HepG2 (cell line): ENCODE data around the gene IPP. TPM values are rescaled to one million over a fixed set of nuclear protein-coding genes. Genes with fewer than 3 reads are reported as not detected.

Experiments
- ARHGAP35 ChIP-seq: sonication (generic); formaldehyde crosslinking; IDR thresholded peaks from 2 replicates; pipeline ENCODE4 v1.9.0; 2022; ENCODE audit warnings: mild to moderate bottlenecking, inconsistent platforms, moderate library complexity, missing genetic modification reagents, borderline replicate concordance
- CENPT ChIP-seq: sonication (generic); formaldehyde crosslinking; IDR thresholded peaks from 2 replicates; pipeline ENCODE4 v1.8.0; 2022; ENCODE audit warnings: low read depth, mild to moderate bottlenecking, moderate library complexity, missing genetic modification reagents
- GATAD2A ChIP-seq: IDR thresholded peaks from 2 replicates; pipeline ENCODE4 v1.6.1; 2016
- MEIS1 ChIP-seq: sonication (generic); formaldehyde crosslinking; IDR thresholded peaks from 2 replicates; pipeline ENCODE4 v1.9.0; 2021; ENCODE audit warnings: mild to moderate bottlenecking, missing genetic modification reagents, moderate library complexity, borderline replicate concordance
- MEIS2 ChIP-seq: sonication (generic); formaldehyde crosslinking; IDR thresholded peaks from 2 replicates; pipeline ENCODE4 v1.9.0; 2021; ENCODE audit warnings: mild to moderate bottlenecking, missing genetic modification reagents
- MTF1 ChIP-seq: sonication (generic); formaldehyde crosslinking; IDR thresholded peaks from 2 replicates; pipeline ENCODE4 v1.5.0; 2020; ENCODE audit warnings: missing genetic modification reagents
- PLSCR1 ChIP-seq: sonication (generic); formaldehyde crosslinking; IDR thresholded peaks from 2 replicates; pipeline ENCODE4 v1.5.0; 2020; ENCODE audit warnings: missing genetic modification reagents, mild to moderate bottlenecking, borderline replicate concordance
- RAD51 ChIP-seq: fragments of 450-650 bp; IDR thresholded peaks from 2 replicates; pipeline ENCODE4 v1.6.1; 2016; ENCODE audit warnings: borderline replicate concordance
- REXO4 ChIP-seq: sonication (generic); formaldehyde crosslinking; IDR thresholded peaks from 2 replicates; pipeline ENCODE4 v1.8.0; 2022; ENCODE audit warnings: missing genetic modification reagents, mild to moderate bottlenecking, borderline replicate concordance
- SNAPC2 ChIP-seq: sonication (generic); formaldehyde crosslinking; IDR thresholded peaks from 2 replicates; pipeline ENCODE4 v1.8.1; 2022; ENCODE audit warnings: mild to moderate bottlenecking, missing genetic modification reagents
- SP2 ChIP-seq: sonication (generic); formaldehyde crosslinking; IDR thresholded peaks from 2 replicates; pipeline ENCODE4 v1.5.1; 2020; ENCODE audit warnings: mild to moderate bottlenecking, missing genetic modification reagents
- TBX2 ChIP-seq: sonication (generic); formaldehyde crosslinking; IDR thresholded peaks from 2 replicates; pipeline ENCODE4 v1.5.0; 2020; ENCODE audit warnings: missing genetic modification reagents, mild to moderate bottlenecking, borderline replicate concordance
- ZNF207 ChIP-seq: fragments of 450-650 bp; IDR thresholded peaks from 2 replicates; pipeline ENCODE4 v1.6.1; 2016; ENCODE audit warnings: antibody characterized with exemption, borderline replicate concordance
- ZNF24 ChIP-seq: fragments of 450-650 bp; IDR thresholded peaks from 2 replicates; pipeline ENCODE4 v1.6.1; 2017; ENCODE audit warnings: antibody characterized with exemption, mild to moderate bottlenecking
- ZNF496 ChIP-seq: sonication (generic); formaldehyde crosslinking; IDR thresholded peaks from 2 replicates; pipeline ENCODE4 v1.8.1; 2023; ENCODE audit warnings: mild to moderate bottlenecking, moderate library complexity, missing genetic modification reagents; ENCODE audit not compliant: insufficient replicate concordance
- polyA plus RNA-seq, 8 experiments: library from polyadenylated mRNA; depleted of rRNA in 3 of 8; stranded (reverse) in 7 of 8; unstranded in 1 of 8; fragments of >200 nt; fragmentation: Illumina TruSeq in 4 of 8; extraction: Trizol in 4 of 8; gene quantifications; 2 replicates each; pipeline versions ENCODE4 v1.2.1 to v1.2.3, GENCODE V29; 2011 to 2016; ENCODE audit warnings: low read depth in 4 of 8, missing spikeins in 1 of 8, mixed read lengths in 1 of 8; ENCODE audit not compliant: insufficient read depth in 1 of 8
- total RNA-seq, 5 experiments: library from RNA; depleted of rRNA; stranded (reverse); fragments of >200 nt; fragmentation: Illumina TruSeq; extraction: Trizol; gene quantifications; 2 replicates each; pipeline ENCODE4 v1.2.3, GENCODE V29; 2016; ENCODE audit warnings: low read depth in 1 of 5
- TF ChIP-seq, protein P1 (sequence below): sonication (generic); formaldehyde crosslinking; IDR thresholded peaks from 2 replicates; pipeline ENCODE4 v1.4.0; 2020; ENCODE audit warnings: missing genetic modification reagents, borderline replicate concordance
- TF ChIP-seq, protein P2 (sequence below): sonication (generic); formaldehyde crosslinking; IDR thresholded peaks from 2 replicates; pipeline ENCODE4 v1.4.0; 2020; ENCODE audit warnings: missing genetic modification reagents, borderline replicate concordance

IPP gene
- total and polyA plus RNA-seq, 2 of the 13 experiments (the other 11 are each of a cell fraction or from before 2014, with no cell fraction given): 3.0 to 9.7 TPM

- TF ChIP-seq, protein P1, sequence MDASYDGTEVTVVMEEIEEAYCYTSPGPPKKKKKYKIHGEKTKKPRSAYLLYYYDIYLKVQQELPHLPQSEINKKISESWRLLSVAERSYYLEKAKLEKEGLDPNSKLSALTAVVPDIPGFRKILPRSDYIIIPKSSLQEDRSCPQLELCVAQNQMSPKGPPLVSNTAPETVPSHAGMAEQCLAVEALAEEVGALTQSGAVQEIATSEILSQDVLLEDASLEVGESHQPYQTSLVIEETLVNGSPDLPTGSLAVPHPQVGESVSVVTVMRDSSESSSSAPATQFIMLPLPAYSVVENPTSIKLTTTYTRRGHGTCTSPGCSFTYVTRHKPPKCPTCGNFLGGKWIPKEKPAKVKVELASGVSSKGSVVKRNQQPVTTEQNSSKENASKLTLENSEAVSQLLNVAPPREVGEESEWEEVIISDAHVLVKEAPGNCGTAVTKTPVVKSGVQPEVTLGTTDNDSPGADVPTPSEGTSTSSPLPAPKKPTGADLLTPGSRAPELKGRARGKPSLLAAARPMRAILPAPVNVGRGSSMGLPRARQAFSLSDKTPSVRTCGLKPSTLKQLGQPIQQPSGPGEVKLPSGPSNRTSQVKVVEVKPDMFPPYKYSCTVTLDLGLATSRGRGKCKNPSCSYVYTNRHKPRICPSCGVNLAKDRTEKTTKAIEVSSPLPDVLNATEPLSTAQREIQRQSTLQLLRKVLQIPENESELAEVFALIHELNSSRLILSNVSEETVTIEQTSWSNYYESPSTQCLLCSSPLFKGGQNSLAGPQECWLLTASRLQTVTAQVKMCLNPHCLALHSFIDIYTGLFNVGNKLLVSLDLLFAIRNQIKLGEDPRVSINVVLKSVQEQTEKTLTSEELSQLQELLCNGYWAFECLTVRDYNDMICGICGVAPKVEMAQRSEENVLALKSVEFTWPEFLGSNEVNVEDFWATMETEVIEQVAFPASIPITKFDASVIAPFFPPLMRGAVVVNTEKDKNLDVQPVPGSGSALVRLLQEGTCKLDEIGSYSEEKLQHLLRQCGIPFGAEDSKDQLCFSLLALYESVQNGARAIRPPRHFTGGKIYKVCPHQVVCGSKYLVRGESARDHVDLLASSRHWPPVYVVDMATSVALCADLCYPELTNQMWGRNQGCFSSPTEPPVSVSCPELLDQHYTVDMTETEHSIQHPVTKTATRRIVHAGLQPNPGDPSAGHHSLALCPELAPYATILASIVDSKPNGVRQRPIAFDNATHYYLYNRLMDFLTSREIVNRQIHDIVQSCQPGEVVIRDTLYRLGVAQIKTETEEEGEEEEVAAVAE (CRISPR knock-in tag): peak; percentile 80; the same call in 1 of the 2 replicates
- TF ChIP-seq SP2 (CRISPR knock-in tag) (no peak), MEIS2 (0 out of 2 replicates have a peak, but pooled peaks have one; percentile 52), ZNF24 (no peak), ZNF207 (no peak), PLSCR1 (CRISPR knock-in tag) (no peak; the same call in 1 of the 2 replicates), MEIS1 (CRISPR knock-in tag) (peak; percentile 91), ARHGAP35 (CRISPR knock-in tag) (no peak; the same call in 1 of the 2 replicates), GATAD2A (CRISPR knock-in tag) (peak; percentile 56), SNAPC2 (CRISPR knock-in tag) (peak; percentile 81; the same call in 1 of the 2 replicates), REXO4 (CRISPR knock-in tag) (no peak), MTF1 (CRISPR knock-in tag) (no peak), RAD51 (no peak), TBX2 (peak; percentile 74), ZNF496 (CRISPR knock-in tag) (no peak), CENPT (CRISPR knock-in tag) (no peak)
- TF ChIP-seq, protein P2, sequence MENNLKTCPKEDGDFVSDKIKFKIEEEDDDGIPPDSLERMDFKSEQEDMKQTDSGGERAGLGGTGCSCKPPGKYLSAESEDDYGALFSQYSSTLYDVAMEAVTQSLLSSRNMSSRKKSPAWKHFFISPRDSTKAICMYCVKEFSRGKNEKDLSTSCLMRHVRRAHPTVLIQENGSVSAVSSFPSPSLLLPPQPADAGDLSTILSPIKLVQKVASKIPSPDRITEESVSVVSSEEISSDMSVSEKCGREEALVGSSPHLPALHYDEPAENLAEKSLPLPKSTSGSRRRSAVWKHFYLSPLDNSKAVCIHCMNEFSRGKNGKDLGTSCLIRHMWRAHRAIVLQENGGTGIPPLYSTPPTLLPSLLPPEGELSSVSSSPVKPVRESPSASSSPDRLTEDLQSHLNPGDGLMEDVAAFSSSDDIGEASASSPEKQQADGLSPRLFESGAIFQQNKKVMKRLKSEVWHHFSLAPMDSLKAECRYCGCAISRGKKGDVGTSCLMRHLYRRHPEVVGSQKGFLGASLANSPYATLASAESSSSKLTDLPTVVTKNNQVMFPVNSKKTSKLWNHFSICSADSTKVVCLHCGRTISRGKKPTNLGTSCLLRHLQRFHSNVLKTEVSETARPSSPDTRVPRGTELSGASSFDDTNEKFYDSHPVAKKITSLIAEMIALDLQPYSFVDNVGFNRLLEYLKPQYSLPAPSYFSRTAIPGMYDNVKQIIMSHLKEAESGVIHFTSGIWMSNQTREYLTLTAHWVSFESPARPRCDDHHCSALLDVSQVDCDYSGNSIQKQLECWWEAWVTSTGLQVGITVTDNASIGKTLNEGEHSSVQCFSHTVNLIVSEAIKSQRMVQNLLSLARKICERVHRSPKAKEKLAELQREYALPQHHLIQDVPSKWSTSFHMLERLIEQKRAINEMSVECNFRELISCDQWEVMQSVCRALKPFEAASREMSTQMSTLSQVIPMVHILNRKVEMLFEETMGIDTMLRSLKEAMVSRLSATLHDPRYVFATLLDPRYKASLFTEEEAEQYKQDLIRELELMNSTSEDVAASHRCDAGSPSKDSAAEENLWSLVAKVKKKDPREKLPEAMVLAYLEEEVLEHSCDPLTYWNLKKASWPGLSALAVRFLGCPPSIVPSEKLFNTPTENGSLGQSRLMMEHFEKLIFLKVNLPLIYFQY: peak; percentile 86; the same call in 1 of the 2 replicates
These were observed at the start of gene IPP (continued) for GRCh38 chr1:45750298-45751038.
